HG03442 (cell line): ENCODE results near the gene CDH23.

Experiments used
- ATAC-seq: cut with Tn5 transposase; IDR thresholded peaks from one replicate; pipeline ENCODE4 v1.9.1; 2021; ENCODE audit warnings: mild to moderate bottlenecking, moderate library complexity; ENCODE audit not compliant: unreplicated experiment

Gene CDH23

GRCh38 chr10:71837098-71837827 lies 440.5 kb downstream of the CDH23 start:
- no peak for ATAC-seq

DNA sequence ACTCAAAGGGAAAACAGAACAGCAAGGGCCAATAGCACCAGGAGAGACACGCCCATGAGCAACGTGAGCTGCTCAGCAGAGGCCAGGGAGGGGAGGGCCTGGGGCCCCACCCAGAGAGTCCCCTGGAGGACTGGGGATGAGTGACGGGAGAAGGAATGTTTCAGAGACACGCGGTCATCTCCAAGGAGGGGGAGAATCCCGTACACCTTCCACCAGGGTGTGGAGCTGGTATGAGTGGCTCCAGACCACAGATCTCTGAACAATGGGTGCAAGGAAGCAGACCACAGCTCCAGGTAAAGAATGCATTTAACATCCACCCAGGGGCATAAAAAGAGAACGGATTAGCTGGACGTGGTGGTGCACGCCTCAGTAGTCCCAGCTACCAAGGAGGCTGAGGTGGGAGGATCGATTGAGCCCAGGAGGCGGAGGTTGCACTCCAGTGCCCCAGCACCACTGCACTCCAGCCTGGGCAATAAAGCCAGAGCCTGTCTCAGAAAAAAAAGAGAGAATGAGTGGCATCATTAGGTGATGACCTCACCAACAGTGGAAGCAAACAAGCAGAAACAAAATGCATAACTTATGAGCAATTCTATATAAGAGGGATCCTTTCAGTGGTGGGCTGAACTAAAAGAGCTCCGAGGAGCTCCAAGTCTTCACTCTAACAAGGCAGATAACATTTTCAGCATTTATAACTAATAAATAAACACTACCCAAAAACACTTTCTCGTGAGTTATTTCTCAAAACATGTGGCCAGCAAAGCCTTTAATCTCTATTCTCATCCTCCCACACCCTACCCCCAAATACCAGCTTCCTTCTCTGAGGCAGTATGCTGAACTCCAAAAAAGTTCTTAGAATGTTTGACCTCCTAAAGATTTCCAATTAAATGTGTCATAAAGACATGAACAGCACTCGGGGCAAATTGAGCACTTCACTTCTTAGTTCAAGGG lies 441.8 kb downstream of the CDH23 start:
- ATAC-seq = no peak

DNA sequence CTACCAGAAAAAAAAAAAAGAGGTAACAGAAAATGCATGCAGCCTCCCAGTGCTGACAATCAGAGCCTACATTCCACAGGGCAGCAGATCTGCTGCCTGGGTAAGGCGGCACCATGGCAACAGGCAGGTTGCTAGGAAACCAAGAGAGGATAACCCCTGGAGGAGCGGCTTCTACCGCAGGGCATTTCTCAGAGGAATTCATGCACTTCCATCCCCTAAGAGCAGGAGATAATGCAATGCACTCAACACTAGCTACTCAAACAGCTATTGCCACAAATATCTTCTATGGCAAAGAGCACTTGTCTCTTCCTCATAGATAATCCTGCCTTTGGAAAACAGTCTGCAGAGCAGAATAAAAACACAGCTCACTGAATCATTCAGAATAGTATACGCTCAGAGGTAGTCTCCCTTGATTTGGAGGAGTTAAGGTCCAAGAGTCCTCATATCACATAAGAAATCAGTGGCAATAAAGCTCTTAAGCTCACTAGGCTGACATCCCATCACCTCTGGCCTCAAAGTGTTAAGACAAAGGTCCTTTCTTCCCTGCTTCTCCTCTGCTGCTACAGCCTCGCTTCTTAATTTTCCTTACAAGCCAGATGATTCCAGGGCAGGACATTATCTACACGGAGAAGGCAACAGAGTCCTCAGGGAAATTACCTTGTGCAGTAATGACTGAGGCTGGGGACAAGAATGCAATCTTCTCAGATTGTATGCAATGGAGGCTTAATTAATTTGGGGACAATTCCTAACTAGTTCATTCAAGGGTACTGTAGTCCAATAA lies 443.6 kb downstream of the CDH23 start:
- no peak for ATAC-seq

GRCh38 chr10:71840958-71841335 lies 444.2 kb downstream of the CDH23 start:
- ATAC-seq = no peak

- ATAC-seq = no peak
Measured at GRCh38 chr10:71842422-71842821, 445.7 kb downstream of the CDH23 start.

GRCh38 chr10:71842856-71843686 lies 446.4 kb downstream of the CDH23 start:
- ATAC-seq = no peak

GRCh38 chr10:71844084-71844483 lies 447.4 kb downstream of the CDH23 start:
- ATAC-seq = no peak

DNA sequence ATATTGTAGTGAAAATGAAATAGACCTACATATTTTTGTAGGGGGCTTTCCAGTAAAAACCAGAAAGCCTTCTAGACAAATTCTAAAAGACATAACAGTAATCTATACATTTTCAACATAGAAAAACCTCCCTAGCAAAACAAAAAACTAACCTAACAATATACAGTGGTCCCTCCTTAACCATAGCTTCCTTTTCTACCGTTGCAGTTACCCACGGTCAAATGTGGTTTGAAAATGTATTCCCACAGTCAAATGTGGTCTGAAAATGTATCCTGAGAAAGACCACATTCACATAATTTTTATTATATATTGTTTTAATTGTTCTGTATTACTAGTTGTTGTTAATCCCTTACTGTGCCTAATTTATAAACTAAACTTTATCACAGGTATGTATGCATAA lies 448.0 kb downstream of the CDH23 start:
- no peak for ATAC-seq

DNA sequence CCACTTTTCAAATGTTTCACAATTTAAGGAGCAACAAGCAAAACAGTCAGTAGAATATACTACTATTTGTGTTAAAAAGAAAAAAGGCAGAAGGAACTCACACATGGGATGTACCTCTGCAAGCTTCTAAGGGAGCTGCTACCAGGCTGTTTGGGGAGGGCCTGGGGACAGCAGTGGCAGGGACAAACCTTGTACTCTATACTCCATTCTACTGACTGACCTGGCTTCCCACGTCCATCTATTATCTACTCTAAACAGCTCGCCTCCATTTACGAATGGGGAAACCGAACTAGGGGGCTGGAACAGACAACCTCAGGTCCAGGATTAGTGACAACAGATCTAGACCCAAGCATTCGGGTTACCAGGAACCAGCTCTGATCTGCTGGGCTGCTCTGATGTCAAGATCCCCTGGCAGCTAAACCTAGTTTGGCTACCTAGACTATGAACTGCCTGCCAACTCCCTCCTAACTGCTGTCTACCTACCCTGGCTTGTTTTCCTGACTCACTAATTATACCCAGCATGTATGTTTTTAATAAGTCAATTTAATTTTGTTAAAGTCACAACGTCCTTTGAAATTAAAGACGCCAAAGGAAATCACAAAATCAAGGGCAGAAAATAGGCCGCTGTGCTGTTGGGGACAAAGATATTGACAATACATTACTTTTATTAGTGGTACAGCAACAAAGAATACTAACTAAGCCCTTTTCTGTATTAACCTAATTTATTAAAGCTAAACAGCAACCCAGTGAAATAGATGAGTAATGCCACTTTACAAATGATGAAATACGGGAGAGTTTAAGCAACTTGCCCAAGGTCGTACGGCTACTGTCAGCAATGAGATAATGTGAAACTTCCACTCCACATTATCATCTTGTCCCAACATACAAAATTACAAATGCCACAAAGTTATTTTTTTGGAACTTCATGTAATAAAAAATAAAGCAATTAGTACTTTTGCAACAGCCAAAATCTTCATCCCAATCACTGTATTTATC lies 449.0 kb downstream of the CDH23 start:
- no peak for ATAC-seq

DNA sequence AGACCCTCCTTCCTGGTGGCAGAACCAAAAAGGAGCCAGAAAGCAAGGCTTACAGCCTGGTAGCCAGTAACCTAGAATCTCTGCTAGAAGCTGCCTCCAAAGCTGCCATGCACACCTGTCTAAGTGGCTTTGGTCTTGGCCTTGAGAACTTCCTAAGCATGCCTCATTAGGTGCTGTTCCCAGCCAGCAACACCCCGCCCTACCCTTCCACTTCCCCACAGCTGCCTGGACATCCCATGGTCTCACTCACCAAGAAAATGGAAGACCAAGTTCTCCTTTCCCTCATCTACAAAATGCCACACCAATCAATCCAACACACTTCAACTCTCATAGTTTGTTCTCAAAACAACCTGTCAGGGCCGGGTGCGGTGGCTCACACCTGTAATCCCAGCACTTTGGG lies 450.1 kb downstream of the CDH23 start:
- no peak for ATAC-seq

- ATAC-seq = no peak
Measured at GRCh38 chr10:71847418-71847817, 450.7 kb downstream of the CDH23 start.

DNA sequence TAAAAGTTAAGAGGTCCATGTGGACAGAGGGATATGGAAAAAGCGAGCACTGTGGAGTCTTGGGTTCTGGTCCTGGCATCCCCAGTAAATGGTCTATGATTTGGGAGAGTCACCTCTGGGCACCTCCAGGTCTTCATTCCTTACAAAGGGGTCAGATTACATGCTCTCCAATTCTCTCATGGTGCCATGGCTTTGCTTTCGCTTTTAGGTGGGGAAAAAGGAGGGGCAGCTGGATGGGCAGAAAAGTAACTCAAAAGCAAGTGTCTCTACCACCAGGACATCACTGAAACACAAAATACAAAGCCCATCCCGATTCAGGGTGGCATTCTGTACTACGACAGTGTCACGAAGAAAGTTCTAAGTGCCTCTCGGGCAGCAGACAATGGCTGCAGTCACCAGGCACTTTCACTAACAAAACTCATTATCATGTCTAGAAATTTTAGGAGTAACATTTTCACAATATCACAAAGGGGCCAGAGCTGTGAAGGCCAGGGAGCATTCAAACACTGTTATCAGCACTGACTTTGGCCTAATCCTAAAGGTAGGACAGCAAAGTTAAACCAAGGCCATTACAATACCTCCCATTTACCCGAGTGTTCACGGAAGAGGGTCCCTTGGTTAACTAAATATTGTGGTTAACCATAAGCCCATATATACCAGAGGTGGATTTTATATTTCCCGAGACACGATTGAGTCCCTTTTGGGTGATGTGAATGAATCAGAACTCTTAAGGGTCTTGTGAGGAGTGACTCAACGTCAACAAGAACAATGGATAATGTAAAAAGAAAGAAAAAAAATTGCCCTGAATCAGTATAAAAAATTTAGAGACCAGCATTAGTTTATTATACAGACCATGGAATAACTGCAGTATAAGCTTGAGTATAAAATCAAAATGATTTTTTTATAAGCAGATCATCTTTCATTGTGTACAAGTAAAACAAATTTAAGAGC lies 451.9 kb downstream of the CDH23 start:
- ATAC-seq = no peak

DNA sequence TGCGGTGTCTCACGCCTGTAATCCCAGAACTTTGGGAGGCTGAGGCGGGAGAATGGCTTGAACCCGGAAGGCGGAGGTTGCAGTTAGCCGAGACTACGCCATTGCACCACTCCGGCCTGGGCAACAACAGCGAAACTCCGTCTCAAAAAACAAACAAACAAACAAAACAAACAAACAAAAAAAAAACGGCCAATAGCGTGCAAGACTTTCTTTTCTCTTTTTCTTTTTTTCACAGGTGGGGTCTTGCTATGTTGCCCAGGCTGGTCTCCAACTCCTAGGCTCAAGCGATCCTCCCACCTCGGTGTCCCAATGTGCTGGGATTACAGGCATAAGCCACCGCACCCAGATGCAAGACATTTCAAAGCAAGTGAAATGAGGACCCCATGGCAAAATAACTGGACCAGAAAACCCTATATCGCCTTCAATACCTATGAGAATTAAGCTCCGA lies 452.8 kb downstream of the CDH23 start:
- ATAC-seq = no peak

- ATAC-seq = no peak
Measured at GRCh38 chr10:71850021-71850742, 453.5 kb downstream of the CDH23 start.

- peak; percentile 94 for ATAC-seq
Measured at GRCh38 chr10:71850743-71851464, 454.2 kb downstream of the CDH23 start, which contains the start of gene PSAP. PSAP (minus strand) TSS chr10:71851251; CDS start chr10:71851221, 30 bp downstream.

DNA sequence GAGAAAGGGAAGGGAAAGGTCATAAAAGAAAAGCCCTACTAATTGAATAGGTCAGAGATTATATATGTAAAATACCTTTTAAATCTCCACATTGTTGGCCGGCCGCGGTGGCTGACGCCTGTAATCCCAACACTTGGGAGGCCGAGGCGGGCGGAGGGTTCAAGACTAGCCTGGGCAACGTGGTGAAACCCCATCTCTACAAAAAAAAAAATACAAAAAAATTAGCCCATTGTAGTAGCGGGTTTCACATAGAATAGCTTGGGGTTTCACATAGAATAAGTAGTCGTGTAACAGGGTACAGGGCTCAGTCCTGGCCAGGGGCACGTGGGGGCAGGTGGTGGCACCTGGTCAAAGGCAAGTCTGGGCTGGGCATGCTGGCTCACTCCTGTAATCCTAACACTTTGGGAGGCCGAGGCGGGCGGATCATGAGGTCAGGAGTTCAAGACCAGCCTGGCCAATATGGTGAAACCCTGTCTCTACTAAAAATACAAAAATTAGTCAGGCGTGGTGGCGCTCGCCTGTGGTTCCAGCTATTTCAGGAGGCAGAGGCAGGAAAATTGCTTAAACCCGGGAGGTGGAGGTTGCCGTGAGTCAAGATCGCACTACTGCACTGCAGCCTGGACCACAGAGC lies 454.9 kb downstream of the CDH23 start:
- peak; percentile 9 for ATAC-seq
